GM06990 (cell line): Measurements from ENCODE around the gene MPP3.
"Not testable (repeated sequence)": the region's sequence is repeated elsewhere in the genome, so short reads cannot be mapped to it uniquely, and the experiment has no call there.

Experiments used
- DNase-seq: peaks from one replicate; pipeline ENCODE4 v3.0.0-alpha.2; 2011; ENCODE audit not compliant: insufficient read length; ENCODE audit errors: extremely low read depth
- H3K27me3 ChIP-seq: replicated peaks from 2 replicates; pipeline ENCODE4 v1.6.0; 2011; ENCODE audit warnings: low read length; ENCODE audit not compliant: control insufficient read depth, insufficient read depth
- H3K36me3 ChIP-seq: 2 replicates; pipeline ENCODE4 v1.5.1; 2011; ENCODE audit warnings: low read length; ENCODE audit not compliant: control insufficient read depth, insufficient read depth
- H3K4me3 ChIP-seq: replicated peaks from 2 replicates; pipeline ENCODE4 v1.5.1; 2011; ENCODE audit warnings: low read depth, mild to moderate bottlenecking, control low read depth, low read length
- TF ChIP-seq, protein P1 (sequence below): IDR thresholded peaks from 2 replicates; pipeline ENCODE4 v1.5.1; 2011; ENCODE audit warnings: low read length, control low read depth, mild to moderate bottlenecking, inconsistent platforms; ENCODE audit not compliant: insufficient read depth, poor library complexity, severe bottlenecking

The MPP3 gene

DNA sequence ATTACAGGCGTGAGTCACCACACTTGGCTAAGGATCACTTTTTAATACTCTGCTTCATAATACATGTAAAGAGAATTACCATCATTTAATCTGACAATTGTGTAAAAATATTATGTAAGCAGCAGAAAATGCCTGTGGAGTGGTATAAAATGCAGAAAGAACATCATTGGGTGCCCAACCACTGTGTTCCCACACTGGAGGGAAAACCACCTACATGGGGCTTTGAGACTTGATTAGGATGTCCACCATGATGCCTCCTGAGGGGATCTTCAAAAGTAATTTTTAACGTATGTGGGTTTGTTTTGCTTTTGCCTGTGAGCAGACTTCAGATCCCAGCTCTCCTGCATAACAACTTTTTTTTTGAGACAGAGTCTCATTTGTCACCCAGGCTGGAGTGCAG lies 33.9 kb downstream of the MPP3 start:
- H3K36me3 ChIP-seq, result no peaks in the 10 kb centered on the region
- H3K27me3 ChIP-seq, result no peaks in the 10 kb centered on the region; the same call in 1 of the 2 replicates
- TF ChIP-seq, protein P1, sequence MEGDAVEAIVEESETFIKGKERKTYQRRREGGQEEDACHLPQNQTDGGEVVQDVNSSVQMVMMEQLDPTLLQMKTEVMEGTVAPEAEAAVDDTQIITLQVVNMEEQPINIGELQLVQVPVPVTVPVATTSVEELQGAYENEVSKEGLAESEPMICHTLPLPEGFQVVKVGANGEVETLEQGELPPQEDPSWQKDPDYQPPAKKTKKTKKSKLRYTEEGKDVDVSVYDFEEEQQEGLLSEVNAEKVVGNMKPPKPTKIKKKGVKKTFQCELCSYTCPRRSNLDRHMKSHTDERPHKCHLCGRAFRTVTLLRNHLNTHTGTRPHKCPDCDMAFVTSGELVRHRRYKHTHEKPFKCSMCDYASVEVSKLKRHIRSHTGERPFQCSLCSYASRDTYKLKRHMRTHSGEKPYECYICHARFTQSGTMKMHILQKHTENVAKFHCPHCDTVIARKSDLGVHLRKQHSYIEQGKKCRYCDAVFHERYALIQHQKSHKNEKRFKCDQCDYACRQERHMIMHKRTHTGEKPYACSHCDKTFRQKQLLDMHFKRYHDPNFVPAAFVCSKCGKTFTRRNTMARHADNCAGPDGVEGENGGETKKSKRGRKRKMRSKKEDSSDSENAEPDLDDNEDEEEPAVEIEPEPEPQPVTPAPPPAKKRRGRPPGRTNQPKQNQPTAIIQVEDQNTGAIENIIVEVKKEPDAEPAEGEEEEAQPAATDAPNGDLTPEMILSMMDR, result no peak
- DNase-seq, result no peak
- no peak overlapping the region for H3K4me3 ChIP-seq

DNA sequence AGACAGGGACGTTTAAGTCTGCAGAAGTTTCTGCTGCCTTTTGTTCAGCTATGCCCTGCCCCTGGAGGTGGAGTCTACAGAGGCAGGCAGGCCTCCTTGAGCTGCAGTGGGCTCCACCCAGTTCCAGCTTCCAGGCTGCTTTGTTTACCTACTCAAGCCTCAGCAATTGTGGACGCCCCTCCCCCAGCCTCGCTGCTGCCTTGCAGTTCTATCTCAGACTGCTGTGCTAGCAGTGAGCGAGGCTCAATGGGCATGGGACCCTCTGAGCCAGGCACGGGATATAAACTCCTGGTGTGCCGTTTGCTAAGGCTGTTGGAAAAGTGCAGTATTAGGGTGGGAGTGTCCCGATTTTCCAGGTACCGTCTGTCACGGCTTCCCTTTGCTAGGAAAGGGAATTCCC lies 34.9 kb downstream of the MPP3 start:
- DNase-seq, H3K4me3 ChIP-seq, H3K27me3 ChIP-seq: not testable (repeated sequence)

DNA sequence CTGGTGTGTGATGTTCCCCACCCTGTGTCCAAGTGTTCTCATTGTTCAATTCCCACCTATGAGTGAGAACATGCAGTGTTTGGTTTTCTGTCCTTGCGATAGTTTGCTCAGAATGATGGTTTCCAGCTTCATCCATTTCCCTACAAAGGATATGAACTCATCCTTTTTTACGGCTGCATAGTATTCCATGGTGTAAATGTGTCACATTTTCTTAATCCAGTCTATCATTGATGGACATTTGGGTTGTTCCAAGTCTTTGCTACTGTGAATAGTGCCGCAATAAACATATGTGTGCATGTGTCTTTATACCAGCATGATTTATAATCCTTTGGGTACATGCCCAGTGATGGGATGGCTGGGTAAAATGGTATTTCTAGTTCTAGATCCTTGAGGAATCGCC lies 40.3 kb downstream of the MPP3 start:
- not testable (repeated sequence) for DNase-seq, H3K27me3 ChIP-seq, H3K4me3 ChIP-seq, H3K36me3 ChIP-seq

More for the DNA sequence above, 34.9 kb downstream of the MPP3 start:
- not testable (repeated sequence) for H3K36me3 ChIP-seq

DNA sequence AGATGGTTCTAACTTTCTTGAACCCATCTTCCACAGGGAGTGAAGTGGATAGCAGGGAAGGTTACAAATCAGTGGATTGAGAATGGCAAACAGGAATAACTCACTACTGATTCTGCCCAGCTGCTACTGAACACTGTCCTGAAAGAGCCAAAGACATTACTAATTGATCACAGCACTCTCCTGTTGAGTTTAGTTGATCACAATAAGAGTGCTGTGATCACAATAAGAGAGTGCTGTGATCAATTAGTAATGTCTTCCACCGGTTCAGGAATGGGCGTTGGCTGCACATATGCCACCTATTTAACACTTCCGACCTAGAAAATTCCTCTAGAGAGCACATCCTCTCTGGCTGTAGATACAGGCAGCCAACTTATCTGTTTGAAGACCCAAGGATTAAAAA lies 41.4 kb downstream of the MPP3 start:
- Histone ChIP-seq H3K36me3 (no peaks in the 10 kb centered on the region), H3K4me3 (no peak overlapping the region), H3K27me3 (no peaks in the 10 kb centered on the region)
- no peak for DNase-seq
- TF ChIP-seq, protein P1, result no peak

DNA sequence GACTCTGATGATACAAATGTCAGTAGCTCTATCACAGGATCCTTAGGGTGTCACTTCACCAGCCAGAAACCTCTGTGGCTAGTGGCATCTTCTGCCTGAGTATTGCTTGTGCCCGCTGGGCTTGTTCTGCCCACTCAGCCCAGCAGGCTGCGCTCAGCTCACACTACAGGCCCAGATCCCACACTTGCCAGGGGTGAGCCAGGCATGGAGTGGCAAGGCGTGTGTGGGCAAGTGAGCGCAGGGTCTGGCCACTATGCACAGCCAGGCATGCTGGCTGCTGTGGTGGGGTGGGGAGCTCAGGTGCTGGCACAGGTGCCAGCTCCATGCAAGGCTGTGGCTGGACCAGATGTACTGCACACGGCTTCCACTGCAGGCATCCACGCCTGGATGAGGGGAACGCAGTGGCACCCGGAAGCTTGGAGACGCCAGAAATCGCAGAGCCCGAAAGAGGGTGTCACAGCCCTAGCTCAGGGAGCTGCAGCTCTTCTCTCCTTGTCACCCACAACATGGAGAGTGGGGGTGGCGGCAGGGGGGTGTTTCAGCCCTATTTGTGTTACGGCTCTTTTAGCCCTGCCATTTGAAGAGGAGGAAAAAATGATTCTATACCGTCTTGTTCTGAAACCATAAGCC lies 42.5 kb downstream of the MPP3 start:
- no peaks in the 10 kb centered on the region for H3K27me3 ChIP-seq
- no peak for DNase-seq
- H3K36me3 ChIP-seq, result no peaks in the 10 kb centered on the region
- no peak overlapping the region for H3K4me3 ChIP-seq
- TF ChIP-seq, protein P1, result peak; percentile 13

DNA sequence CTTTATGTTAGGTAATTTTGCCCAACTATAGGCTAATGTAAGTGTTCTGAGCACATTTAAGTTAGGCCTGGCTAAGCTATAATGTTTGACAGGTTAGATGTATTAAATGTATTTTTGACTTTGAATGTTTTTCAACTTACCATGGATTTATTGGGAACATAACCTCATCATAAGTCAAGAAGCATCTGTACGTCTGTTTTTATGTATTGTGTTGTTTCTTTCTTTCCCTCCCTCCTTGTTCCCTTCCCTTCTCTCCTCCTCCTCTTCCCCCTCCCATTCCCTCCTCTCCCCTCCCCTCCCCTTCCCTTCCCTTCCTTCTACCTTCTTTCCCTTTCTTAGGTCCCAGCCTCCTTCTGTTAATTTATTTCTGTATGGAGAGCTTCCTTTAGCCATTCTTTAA lies 43.5 kb downstream of the MPP3 start:
- Histone ChIP-seq H3K27me3 (no peaks in the 10 kb centered on the region), H3K4me3 (no peak overlapping the region), H3K36me3 (no peaks in the 10 kb centered on the region)
- TF ChIP-seq, protein P1, result no peak
- no peak for DNase-seq

DNA sequence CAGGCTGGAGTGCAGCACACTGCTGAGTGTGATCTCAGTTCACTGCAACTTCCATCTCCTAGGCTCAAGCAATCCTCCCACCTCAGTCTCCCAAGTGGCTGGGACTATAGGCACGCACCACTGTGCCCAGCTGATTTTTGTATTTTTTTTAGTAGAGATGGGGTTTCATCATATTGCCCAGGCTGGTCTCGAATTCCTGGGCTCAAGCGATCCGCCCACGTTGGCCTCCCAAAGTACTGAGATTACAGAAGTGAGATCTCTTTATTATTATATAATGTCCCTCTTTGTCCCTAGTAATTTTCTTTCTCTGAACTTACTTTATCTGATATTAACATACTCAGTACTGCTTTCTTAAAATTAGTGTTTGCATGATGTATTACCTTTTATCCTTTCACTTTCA lies 44.4 kb downstream of the MPP3 start:
- no peak for DNase-seq
- Histone ChIP-seq H3K4me3 (no peak overlapping the region), H3K36me3 (no peaks in the 10 kb centered on the region), H3K27me3 (no peaks in the 10 kb centered on the region)
- TF ChIP-seq, protein P1, result no peak
